GM18909 (cell line): Measurements from ENCODE around the gene NAA35.
"Not testable (repeated sequence)": the region's sequence is repeated elsewhere in the genome, so short reads cannot be mapped to it uniquely, and the experiment has no call there.

Experiments used
- ATAC-seq: cut with Tn5 transposase; IDR thresholded peaks from one replicate; pipeline ENCODE4 v1.9.1; 2021; ENCODE audit warnings: mild to moderate bottlenecking; ENCODE audit not compliant: unreplicated experiment, poor library complexity

NAA35 gene

DNA sequence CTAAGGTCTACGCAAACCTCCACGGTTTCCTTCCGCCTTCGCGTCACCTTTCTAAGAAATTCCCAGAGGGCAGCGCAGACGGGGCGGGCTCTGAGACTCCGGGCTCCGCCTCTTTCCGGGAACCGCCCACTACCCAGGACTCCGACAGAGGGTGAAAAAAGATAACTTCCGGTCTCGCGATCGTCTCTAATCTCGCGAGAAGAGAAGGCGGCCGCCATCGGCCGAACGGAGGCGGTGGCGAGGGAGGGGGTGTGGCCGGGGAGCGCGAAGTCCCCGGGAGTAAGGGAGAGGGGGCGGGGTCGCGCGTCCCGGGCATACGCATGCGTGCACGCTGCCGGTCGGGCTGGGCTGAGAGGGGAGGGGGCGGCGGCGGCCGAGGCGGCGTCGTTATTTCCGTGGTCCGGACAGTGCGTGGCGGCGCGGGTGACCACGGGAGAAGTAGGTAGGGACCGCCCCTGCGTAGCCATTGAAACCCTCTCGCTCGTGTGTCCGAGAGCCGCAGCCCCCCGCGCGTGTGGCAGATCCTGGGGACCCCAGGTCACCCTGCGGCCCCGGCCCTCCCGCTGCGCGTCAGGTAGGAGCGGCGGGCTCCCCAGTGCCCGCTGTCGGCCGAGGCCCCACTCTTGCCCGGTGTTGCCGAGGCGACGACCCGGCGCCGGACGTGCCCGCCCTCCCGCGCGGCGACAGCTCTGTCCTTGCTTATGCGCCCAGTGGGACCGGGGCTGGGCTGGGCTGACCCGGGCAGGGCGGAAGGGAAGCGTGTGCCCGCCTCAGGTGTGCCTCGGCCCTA lies at the start of gene NAA35:
NAA35 (plus strand) TSS at position 315 of the 790 bp plus-strand sequence. CDS start 1,014 bp downstream, outside the sequence.
- ATAC-seq, result peak; percentile 88

DNA sequence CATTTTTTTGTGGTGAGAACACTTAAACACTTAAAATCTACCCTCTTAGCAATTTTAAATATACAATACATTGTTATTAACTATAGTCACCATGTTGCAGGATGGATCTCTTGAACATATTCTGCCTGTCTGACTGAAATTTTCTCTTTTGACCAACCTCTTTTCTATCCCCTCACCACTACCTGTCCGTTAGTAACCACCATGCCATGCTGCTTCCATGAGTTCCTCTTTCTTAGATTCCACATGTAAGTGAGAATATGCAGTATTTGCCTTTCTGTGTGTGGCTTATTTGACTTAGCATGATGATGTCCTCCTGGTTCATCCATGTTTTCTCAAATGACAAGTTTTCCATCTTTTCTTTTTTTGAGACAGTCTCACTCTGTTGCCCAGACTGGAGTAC lies 48.5 kb upstream of the NAA35 start:
- no peak for ATAC-seq

GRCh38 chr9:85895685-85896084 lies 45.3 kb upstream of the NAA35 start:
- ATAC-seq, result peak; percentile 43

GRCh38 chr9:85897848-85898247 lies 43.1 kb upstream of the NAA35 start:
- no peak for ATAC-seq

- ATAC-seq, result no peak
These were observed 42.6 kb upstream of the NAA35 start for GRCh38 chr9:85898332-85898731.

GRCh38 chr9:85899388-85899787 lies 41.6 kb upstream of the NAA35 start:
- no peak for ATAC-seq

- no peak for ATAC-seq
These were observed 40.3 kb upstream of the NAA35 start for GRCh38 chr9:85900504-85901201.

- no peak for ATAC-seq
These were observed 36.0 kb upstream of the NAA35 start for GRCh38 chr9:85904975-85905374.

DNA sequence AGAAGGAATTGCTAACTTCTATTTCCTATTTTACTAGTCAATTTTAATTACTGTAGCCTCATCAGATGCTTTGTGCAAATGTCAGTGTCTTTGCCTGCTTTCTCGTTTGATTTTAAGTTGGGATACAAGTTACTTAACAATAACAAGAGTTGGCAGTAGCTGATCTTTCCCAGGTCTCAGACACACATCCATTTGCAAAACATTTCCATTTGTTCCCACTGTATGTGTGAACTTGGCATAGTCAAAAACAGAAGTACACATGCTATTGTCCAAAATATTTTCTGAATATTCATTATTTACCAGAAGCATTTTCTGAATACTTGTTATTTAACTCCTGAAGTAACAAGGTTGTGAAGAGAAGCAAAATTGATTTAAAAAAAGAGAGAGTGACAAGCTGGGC lies 35.0 kb upstream of the NAA35 start:
- no peak for ATAC-seq

DNA sequence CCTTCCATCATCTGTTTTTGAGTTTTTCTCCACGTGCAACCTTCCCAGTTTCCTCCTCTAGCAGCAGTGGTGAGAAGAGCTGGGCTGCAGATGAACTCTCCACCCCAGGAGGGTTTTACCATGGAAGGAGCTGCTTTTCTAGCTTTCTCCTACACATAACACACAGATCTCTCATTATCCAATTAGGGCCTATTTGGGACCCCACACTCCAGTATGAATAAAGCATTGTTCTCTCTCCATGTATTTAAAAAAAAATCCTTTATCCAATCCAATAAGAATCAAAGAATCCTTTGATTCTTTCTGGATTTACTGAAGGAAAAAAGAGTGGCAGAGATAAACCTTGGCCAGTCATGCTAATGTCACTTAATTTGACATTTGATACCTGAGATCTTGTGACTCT lies 31.6 kb upstream of the NAA35 start:
- ATAC-seq, result no peak

DNA sequence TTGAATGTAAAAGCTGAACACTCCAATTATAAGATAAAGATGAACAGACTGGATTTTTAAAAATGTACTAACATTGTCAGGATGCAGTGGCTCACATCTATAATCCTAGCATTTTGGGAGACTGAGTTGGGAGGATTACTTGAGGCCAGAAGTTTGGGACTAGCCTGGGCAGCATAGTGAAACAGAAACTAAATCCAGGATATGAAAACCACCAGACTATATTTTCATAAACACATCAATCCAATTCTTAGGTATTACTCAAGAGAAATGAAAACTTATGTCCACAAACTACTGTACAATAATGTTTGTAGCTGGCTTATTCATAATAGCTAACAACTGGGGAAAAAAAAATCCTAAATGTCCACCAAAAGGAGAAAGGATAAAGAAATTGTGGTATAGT lies 26.8 kb upstream of the NAA35 start:
- ATAC-seq, result no peak

DNA sequence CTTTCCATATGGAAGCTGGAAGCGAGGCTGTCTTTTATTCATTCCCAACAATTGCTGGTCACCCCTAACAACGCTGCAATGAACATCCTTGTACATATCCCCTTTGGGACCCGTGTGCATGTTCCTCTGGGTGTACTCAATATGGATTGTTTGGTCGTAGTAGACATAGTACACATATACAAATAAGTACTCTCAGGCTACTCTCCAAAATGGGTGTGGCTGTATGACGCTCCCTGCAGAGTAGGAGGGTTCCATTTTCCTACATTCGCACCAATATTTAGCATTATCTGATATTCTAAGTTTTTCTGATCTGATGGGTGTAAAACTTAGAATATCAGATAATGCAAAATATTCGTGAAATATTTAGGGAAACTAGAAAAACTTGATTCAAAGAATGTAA lies 23.2 kb upstream of the NAA35 start:
- no peak for ATAC-seq

DNA sequence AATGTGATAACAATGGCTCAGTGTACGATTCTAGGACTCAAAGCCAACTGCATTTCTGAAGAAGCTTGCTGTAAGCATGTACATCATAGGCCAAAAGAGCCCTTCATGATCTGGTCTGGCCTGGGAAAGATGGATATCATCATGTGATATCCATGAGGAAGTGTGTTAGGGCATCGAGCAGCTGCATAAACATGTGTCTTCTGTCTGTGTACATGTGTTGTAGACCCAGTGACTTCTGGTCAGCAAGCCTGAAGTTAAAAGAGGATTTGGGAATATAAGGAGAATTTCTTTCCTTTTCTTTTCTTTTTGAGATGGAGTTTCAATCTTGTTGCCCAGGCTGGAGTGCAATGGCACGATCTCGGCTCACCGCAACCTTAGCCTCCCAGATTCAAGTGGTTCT lies 15.5 kb upstream of the NAA35 start:
- ATAC-seq, result no peak

DNA sequence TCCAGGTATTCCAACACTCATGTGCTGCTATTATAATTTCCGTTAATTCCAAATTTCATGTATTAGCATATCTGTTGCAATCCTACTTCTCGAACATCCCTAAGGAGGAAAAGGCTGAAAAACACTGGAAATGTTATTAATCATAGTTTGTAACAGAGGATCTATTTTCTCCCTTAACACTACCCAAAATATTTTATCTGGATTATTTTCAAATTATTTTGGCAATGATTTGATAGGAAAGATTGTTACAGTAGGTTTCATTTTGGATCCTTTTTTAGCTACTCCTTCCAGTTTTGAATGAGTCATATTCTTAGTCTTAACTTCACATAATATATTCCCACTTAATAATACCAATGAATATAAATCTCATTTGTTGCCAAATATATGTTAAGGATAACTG lies 13.9 kb upstream of the NAA35 start:
- no peak for ATAC-seq

DNA sequence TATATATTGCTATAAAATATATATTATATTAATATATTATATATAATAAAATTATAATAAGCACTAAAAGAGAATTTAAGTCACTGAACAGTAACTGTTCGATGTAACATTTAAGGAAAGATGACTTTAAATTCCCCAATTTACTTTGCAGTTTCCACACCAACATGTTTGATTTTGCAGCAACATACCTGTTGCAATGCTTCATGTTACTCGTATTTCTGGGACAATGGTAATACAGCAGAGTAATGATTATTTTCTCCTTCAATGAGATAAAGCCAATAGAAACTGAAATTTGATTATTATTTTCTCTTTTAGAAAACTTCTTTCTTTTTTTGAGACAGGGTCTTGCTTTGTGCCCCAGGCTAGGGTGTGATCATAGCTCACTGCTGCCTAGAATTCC lies 9.5 kb upstream of the NAA35 start:
- ATAC-seq, result no peak

DNA sequence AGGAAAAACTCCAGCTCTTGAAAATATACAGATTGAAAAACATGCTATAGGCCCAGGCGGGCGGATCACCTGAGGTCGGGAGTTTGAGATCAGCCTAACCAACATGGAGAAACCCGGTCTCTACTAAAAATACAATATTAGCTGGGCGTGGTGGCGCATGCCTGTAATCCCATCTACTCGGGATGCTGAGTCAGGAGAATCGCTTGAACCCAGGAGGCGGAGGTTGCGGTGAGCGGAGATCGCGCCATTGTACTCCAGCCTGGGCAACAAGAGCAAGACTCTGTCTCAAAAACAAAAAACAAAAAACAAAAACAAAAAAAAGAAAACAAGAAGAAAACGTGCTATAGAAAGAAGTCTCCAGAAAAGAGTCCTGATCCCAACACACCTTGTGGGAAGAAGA lies 5.0 kb upstream of the NAA35 start:
- not testable (repeated sequence) for ATAC-seq

DNA sequence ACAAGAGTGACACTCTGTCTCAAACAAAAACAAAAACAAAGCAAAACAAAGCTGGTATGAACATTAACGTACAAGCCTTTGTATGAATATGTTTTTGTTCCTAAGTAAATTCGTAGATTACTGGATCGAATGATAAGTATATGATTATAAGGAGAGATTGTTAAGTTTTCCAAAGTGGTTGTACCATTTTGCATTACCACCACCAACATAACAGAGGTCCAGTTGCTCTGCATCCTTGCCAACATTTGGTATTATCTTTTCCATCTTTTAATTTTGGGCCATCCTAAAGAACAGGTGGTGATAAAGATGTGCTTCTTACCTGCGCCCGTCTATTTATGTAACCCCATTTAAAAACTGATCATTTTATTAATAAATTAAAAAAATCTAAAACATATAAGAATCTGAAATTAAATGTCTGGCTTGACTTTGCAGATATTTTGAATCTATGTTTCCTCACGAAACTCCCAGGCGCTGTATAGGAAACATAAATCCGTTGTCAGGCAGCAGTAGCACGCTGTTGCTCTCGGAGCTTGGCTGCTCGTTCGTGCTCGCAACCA lies 593 bp upstream of the NAA35 start:
- no peak for ATAC-seq

DNA sequence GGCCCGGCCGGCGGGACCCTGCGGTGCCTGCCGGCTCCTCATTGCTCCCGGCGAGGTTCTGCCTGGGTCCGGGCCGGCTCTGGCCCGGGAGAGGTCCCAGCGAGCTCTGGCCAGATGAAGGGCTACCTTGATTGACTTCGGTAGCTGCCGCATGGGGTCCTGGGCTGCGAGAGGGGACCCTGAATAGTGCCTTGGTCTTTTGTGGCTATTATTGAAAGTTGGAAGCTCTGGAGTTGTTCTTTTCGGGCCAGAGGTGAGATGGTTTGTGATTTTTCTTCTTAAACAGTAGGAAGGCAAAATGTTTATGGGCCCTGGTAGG lies 635 bp downstream of the NAA35 start:
- no peak for ATAC-seq

DNA sequence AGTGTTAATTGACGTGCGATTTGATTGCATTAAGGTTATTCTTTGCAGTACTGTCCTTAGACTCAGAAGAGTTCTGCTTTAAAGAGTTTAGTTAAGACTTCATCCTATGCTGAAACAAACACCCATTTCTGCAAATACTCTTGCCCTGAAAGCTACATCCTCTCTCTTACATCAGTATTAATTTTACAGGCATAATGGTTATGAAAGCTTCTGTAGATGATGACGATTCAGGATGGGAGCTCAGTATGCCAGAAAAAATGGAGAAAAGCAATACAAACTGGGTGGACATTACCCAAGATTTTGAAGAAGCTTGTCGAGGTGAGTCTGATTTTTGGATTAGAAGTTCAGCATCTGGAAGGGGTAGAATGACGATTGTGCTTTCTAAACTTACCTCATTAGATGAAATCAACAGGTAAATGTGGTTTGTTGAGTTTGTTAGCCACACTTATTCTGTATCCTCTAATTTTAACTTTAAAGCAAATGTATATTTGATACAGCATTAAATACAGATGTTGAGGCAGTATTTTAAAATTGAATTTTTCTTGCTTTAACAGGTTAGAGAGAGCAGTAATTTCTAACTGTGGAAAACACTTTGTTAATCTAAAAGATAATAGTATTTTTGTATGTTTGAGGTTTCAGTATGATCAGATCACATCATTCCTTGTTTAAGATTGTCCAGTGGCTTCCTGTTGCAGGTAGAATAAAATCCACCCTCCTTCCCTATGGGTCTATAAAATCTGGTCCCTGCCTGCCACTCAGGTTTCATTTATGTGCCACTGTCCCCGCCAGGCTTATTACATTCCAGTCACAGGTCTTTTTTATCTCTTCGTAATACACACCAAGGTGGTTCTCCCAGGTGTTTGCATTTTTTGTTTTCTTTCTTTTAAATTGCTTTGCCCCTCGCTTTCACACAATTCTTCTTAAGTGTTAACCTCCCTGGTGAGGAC lies 1.3 kb downstream of the NAA35 start:
- no peak for ATAC-seq

DNA sequence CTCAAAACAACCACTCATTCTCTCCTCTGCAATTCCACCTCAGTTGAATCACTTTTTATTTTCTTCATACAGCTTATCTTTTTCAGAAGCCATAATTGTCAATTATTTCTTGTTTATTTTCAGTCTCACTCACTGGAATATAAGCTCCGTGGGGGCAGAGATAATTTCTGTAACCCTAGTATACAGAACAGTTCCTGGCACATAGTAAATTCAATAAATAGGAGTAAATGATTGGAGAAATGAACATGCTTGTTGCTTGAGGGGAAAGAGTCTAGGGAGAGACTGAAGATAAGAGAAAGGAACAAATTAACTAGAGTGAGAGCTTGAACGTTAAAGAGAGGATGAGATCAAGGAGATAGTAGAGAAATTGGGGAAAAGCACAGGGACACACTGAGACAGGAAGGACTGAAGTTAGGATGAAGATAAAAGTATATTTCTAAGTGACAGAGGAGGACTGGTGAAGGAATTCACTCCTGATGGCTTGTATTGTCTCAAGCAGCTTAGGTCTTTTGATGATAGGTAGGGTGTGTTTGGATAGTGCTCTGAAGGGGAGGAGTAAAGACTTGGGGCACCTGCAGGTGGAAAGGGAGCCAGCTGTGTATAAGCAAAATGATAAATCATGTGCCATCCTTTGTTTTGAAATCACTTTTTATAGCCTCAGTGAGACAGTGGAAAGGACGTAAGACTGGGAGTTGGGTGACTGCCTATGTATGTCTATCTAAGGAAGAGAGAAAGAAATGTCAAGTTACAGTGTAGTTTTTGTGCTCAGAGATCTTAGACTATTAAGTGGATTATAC lies 2.2 kb downstream of the NAA35 start:
- ATAC-seq, result no peak
